Measurements from ENCODE around the gene AVL9.

- TF ChIP-seq MXI1 (IDR thresholded peaks at IDR 0.05; ENCODE audit: low read depth, low read length) (no peak), MAX (IDR thresholded peaks at IDR 0.05; ENCODE audit: low read depth) (no peak), TEAD4 (IDR thresholded peaks at IDR 0.05; ENCODE audit: borderline replicate concordance, insufficient read depth) (no peak), CTCF (IDR thresholded peaks at IDR 0.05) (no peak), NRF1 (IDR thresholded peaks at IDR 0.05; ENCODE audit: low read depth, low read length) (no peak), RFX5 (IDR thresholded peaks at IDR 0.05; ENCODE audit: low read length) (no peak), USF2 (IDR thresholded peaks at IDR 0.05; ENCODE audit: borderline replicate concordance, low read depth, low read length) (no peak), POLR2AphosphoS5 (IDR thresholded peaks at IDR 0.05; ENCODE audit: low read depth, low read length) (no peak), REST (IDR thresholded peaks at IDR 0.05; ENCODE audit: low read depth, low read length) (no peak), EP300 (IDR thresholded peaks at IDR 0.05; ENCODE audit: borderline replicate concordance in 1 of 2, low read depth in 1 of 2, low read length in 1 of 2) (no peak), CHD2 (IDR thresholded peaks at IDR 0.05; ENCODE audit: low read length, partially characterized antibody) (no peak)
Observed at GRCh38 chr7:32631021-32631420, 135.7 kb downstream of the AVL9 start.
